ENCODE measurements around the gene ZC3H4.

DNA sequence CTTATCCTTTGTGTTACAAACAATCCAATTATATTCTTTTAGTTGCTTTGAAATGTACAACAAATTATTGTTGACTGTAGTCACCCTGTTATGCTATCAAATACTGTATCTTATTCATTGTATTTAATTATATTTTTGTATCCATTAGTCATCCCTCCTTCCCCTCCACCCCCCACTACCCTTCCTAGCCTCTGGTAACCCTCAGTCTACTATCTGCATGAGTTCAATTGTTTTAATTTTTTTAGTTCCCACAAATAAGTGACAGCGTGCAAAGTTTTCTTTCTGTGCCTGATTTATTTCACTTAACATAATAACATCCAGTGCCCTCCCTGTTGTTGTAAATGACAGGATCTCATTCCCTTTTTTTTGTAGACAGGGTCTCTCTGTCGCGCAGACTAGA, 21.6 kb upstream of the ZC3H4 start:
- no peak for TF ChIP-seq EZH2 (IDR thresholded peaks at IDR 0.05; ENCODE audit: borderline replicate concordance, insufficient read depth, low read depth, low read length, poor library complexity, severe bottlenecking)
- TF ChIP-seq, protein P1, sequence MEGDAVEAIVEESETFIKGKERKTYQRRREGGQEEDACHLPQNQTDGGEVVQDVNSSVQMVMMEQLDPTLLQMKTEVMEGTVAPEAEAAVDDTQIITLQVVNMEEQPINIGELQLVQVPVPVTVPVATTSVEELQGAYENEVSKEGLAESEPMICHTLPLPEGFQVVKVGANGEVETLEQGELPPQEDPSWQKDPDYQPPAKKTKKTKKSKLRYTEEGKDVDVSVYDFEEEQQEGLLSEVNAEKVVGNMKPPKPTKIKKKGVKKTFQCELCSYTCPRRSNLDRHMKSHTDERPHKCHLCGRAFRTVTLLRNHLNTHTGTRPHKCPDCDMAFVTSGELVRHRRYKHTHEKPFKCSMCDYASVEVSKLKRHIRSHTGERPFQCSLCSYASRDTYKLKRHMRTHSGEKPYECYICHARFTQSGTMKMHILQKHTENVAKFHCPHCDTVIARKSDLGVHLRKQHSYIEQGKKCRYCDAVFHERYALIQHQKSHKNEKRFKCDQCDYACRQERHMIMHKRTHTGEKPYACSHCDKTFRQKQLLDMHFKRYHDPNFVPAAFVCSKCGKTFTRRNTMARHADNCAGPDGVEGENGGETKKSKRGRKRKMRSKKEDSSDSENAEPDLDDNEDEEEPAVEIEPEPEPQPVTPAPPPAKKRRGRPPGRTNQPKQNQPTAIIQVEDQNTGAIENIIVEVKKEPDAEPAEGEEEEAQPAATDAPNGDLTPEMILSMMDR (IDR thresholded peaks at IDR 0.05) = no peak
